ENCODE measurements around the gene HAPLN1.
A peak's percentile ranks its signal among the peaks of the same experiment; 100 is the strongest.

Gene HAPLN1

GRCh38 chr5:83715236-83716065, 5.2 kb downstream of the HAPLN1 start:
- DNase-seq = no peak

GRCh38 chr5:83714810-83715209, 5.8 kb downstream of the HAPLN1 start:
- no peak for DNase-seq

- peak in 1 of 4 experiments; percentile 7 for DNase-seq
These were observed 8.6 kb downstream of the HAPLN1 start for GRCh38 chr5:83711982-83712601.

GRCh38 chr5:83709973-83710372, 10.7 kb downstream of the HAPLN1 start:
- no peak for DNase-seq

- DNase-seq = no peak
These were observed 12.5 kb downstream of the HAPLN1 start for GRCh38 chr5:83708170-83708569.

GRCh38 chr5:83703059-83703458, 17.6 kb downstream of the HAPLN1 start:
- no peak for DNase-seq

- no peak for DNase-seq
These were observed 18.8 kb downstream of the HAPLN1 start for GRCh38 chr5:83701886-83702285.

GRCh38 chr5:83689881-83690280, 30.8 kb downstream of the HAPLN1 start:
- DNase-seq = no peak

- no peak for DNase-seq
These were observed 32.4 kb downstream of the HAPLN1 start for GRCh38 chr5:83688281-83688680.

GRCh38 chr5:83687124-83687619, 33.5 kb downstream of the HAPLN1 start:
- DNase-seq = no peak

GRCh38 chr5:83686251-83686650, 34.4 kb downstream of the HAPLN1 start:
- DNase-seq = no peak

- DNase-seq = no peak
These were observed 36.8 kb downstream of the HAPLN1 start for GRCh38 chr5:83683836-83684235.

- DNase-seq = no peak
These were observed 48.0 kb downstream of the HAPLN1 start for GRCh38 chr5:83672646-83673045.

- no peak for DNase-seq
These were observed 48.5 kb downstream of the HAPLN1 start for GRCh38 chr5:83672158-83672557.

- DNase-seq = no peak
These were observed 55.0 kb downstream of the HAPLN1 start for GRCh38 chr5:83665631-83666030.

- no peak for DNase-seq
These were observed 58.1 kb downstream of the HAPLN1 start for GRCh38 chr5:83662558-83662957.

GRCh38 chr5:83657807-83658525, 62.7 kb downstream of the HAPLN1 start:
- no peak for DNase-seq

- no peak for DNase-seq
These were observed 66.1 kb downstream of the HAPLN1 start for GRCh38 chr5:83654427-83654994.

- DNase-seq = no peak
These were observed 67.0 kb downstream of the HAPLN1 start for GRCh38 chr5:83653669-83654068.

- no peak for DNase-seq
These were observed 74.7 kb downstream of the HAPLN1 start for GRCh38 chr5:83645936-83646335.

- no peak for DNase-seq
These were observed 76.4 kb downstream of the HAPLN1 start for GRCh38 chr5:83644301-83644700.

GRCh38 chr5:83641946-83642345, 78.7 kb downstream of the HAPLN1 start:
- DNase-seq = no peak

- DNase-seq = no peak
These were observed 80.7 kb downstream of the HAPLN1 start for GRCh38 chr5:83639911-83640310.

Measured in activated CD4-positive, CD25-positive, alpha-beta regulatory T cell (primary cell).